Activated CD4-positive, alpha-beta T cell treated with anti-CD3 and anti-CD28 coated beads, Interleukin-2, amount 50 U/mL, for 16 hours (primary cell): Measurements from ENCODE around the gene RGS2.
A peak's percentile ranks its signal among the peaks of the same experiment; 100 is the strongest.

Experiments used
- DNase-seq: peaks from one replicate; pipeline ENCODE4 v3.0.0-alpha.2; 2020

RGS2 gene

GRCh38 chr1:192808518-192809306 lies at the start of gene RGS2:
RGS2 (plus strand) TSS chr1:192809039; CDS start chr1:192809072, 33 bp downstream.
- peak; percentile 92 for DNase-seq

- no peak for DNase-seq
Measured at GRCh38 chr1:192759104-192759503, 49.7 kb upstream of the RGS2 start.

GRCh38 chr1:192762265-192762664 lies 46.6 kb upstream of the RGS2 start:
- DNase-seq: no peak

- no peak for DNase-seq
Measured at GRCh38 chr1:192763243-192763642, 45.6 kb upstream of the RGS2 start.

GRCh38 chr1:192763756-192764155 lies 45.1 kb upstream of the RGS2 start:
- DNase-seq: peak; percentile 3

- DNase-seq: no peak
Measured at GRCh38 chr1:192764675-192765074, 44.2 kb upstream of the RGS2 start.

- no peak for DNase-seq
Measured at GRCh38 chr1:192766009-192766625, 42.7 kb upstream of the RGS2 start.

- no peak for DNase-seq
Measured at GRCh38 chr1:192766876-192767275, 42.0 kb upstream of the RGS2 start.

DNA sequence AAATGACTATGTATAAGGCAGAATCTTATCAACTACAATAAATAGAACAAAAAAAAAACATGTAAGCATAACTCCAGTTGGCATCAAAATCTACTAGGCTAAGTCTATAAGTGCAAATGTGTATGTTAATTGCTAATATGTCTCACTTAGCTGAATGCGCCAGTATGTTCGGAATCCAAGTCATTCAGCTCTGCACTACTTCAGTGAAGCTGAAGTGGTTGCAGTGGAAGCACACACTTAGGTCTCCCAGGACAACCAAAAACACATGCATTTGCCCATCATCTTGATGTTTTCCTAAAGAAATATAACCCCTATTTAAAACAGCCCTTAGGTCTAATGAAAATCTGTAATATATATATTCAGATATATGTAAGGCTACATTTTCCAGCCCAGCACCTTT lies 41.0 kb upstream of the RGS2 start:
- DNase-seq: no peak

GRCh38 chr1:192768463-192768862 lies 40.4 kb upstream of the RGS2 start:
- no peak for DNase-seq

DNA sequence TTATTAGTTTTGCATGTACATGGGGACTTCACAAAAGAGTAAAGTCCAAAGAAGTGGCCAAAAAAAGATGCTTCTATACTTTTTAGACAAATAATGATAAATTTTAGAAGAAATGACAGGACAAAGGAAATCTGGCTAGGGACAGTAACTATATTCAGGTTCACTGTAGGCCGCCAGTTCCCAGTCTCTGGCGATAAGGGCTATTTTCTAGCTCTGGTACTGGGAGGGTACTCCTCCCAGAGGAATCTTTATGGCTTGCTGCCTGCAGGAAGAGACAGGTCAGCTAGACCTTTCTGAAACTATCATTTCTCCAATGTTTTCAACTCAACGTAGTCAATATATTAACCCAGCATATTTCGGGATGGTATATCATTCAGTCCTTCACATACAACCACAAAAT lies 37.5 kb upstream of the RGS2 start:
- DNase-seq: no peak

- no peak for DNase-seq
Measured at GRCh38 chr1:192775631-192776030, 33.2 kb upstream of the RGS2 start.

- DNase-seq: no peak
Measured at GRCh38 chr1:192776206-192776605, 32.6 kb upstream of the RGS2 start.

GRCh38 chr1:192776998-192777397 lies 31.8 kb upstream of the RGS2 start:
- no peak for DNase-seq

DNA sequence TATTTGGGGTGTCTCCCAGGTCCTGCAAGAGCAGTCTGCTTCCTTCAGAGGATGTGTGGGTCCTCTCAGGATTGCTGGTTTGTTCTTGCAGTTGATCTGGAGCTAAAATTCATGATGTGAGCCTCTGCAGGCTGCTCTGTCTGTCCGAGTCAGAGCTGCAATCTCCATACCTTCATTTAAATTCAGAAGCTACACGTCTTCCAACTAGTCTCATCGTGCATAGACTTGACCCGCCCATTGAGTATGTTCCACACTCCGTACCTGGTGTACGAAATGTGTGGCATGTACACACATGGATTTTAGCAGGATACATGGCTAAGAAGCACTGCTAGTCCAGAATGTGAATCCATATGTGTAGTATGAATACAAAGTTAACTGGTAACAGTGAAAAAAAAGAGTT lies 25.0 kb upstream of the RGS2 start:
- DNase-seq: no peak

- no peak for DNase-seq
Measured at GRCh38 chr1:192784397-192784796, 24.4 kb upstream of the RGS2 start.

- no peak for DNase-seq
Measured at GRCh38 chr1:192786576-192786975, 22.3 kb upstream of the RGS2 start.

GRCh38 chr1:192787914-192788585 lies 20.8 kb upstream of the RGS2 start:
- no peak for DNase-seq

DNA sequence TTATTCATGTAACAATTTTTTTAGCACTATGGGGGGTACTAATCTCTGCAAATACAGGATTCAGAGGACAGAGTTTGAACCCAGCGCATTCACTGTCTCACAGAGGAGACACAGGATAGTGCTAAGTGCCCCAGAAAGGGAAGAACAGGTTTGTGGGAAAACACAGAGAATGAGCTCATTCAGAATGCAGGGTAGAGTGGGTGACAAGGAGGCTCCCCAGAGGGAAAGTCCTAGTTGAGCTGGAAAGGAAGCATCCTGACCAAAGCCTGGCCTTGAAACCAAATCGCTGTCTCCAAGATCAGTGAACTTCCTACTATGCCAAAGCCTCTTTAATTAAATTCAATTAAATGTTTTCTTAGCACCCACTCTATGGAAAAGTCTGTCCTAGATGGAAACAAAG lies 19.0 kb upstream of the RGS2 start:
- DNase-seq: no peak

GRCh38 chr1:192792628-192793027 lies 16.2 kb upstream of the RGS2 start:
- no peak for DNase-seq

GRCh38 chr1:192793983-192794767 lies 14.7 kb upstream of the RGS2 start:
- DNase-seq: no peak

DNA sequence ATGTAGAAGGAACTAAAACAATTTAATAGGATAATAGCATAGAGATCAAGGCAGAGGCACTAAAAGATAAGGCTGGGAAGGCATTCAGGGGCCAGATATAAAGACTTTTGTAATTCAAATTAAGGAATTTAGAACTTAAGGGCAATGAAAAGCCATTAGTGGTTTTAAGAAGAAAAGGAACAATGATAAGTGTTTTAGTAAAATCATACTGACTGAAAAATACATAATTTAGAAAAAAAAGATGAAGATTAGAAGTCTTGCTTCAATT lies 14.1 kb upstream of the RGS2 start:
- DNase-seq: no peak

- no peak for DNase-seq
Measured at GRCh38 chr1:192795916-192796618, 12.8 kb upstream of the RGS2 start.
